Measurements from ENCODE around the gene RAB10.
"Not testable (repeated sequence)": the region's sequence is repeated elsewhere in the genome, so short reads cannot be mapped to it uniquely, and the experiment has no call there.

The RAB10 gene

DNA sequence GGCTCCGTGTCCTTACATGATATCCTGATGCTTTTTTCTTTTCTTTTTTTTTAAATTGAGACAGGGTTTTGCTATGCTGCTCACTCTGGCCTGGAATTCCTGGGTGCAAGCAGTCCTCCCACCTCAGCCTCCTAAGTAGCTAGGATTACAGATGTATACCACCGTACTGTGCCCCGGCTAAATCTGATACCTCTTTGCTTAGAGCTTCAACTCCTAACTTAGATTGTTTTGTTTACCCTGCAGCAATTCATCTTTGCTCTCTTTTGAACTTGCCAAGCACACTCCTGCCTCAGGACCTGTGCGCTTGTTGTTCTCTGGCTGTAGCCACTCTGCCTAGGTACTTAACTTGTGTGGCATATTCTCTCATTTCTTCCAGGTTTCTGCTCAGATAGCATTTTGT is 24.5 kb downstream of the RAB10 start:
- no peak for DNase-seq (ENCODE audit: low spot score)

DNA sequence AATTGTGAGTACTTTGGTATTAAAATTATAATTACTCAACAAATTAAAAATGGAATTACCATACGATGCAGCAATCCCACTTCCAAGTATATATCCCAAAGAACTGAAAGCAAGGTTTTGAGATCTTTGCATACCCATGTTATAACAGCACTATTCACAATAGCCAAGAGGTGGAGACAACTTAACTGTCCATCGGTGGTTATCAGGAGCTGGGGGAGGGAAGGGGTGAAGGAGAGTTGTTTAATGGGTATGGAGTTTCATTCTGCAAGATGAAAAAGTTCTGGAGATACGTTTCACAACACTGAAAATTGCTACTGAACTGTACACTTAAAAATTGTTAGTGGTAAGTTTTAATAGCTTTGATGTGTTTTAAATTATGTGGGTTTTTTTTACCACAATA is 25.7 kb downstream of the RAB10 start:
- no peak for DNase-seq (ENCODE audit: low spot score)

DNA sequence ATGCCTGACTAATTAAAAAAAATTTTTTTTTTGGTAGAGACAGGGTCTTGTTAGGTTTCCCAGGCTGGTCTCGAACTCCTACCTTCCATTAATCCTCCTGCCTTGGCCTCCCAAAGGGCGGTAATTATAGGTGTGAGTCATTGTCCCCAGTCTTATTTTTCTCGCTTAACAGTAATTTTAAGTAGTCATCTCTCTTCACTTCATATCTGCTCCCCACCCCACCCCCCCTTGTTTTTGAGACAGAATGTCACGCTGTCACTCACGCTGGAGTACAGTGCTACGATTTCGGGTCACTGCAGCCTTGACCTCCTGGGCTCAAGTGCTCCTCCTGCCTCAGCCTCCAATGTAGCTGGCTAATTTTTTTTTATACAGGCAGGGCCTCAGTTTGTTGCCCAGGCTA is 27.7 kb downstream of the RAB10 start:
- no peak for DNase-seq (ENCODE audit: low spot score)

DNA sequence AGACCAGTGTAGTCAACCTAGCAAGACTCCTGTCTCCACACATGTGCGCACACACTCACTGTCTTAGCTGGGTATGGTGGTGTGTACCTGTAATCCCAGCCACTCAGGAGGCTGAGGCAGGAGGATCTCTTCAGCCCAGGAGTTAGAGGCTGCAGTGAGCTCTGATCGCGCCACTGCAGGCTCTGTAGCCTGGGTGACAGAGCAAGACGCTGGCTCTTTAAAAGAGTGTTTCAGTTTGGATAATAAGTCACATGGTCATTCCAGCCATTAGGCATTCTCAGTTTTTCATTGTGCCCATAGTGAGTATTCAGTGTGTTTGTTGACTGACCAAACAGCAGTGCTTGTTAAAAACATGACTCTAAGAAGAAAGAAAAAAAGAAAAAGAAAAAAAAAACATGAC is 31.0 kb downstream of the RAB10 start:
- no peak for DNase-seq (ENCODE audit: low spot score)

DNA sequence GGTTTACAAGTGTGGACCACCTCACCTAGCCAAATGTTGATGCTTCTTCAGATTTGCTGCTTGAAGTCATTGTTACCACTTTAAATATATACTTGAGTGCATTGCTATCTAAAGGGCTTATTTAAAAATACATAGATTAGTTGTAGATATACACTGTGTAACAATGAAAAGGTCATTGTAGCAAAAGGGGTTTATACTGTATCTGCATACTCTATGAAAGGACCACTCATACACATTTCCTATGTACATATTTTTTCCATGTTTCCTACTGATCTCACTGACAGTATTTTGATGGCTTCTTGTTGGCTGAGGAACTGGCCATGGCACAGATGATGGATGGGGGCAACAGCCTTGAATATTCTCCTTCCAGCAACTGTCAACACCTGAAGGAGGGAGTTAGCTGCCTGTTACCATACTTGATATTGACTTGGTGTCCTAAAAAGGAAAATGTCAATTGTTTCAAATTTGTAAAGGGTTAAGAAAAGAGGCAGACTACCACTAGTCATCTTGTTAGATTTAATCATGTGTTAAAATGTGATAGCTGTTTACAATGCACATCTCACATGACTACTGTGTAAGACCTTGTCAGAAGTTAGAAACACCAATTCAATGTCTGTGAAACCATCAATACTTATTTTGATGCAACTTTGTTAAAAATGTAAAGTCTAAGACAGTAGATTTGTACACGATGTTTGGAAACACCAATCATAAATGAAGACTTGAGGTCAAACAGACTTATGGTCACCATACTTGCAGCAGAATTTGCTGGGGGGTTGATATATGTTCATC is 33.5 kb downstream of the RAB10 start:
- no peak for DNase-seq (ENCODE audit: low spot score)

DNA sequence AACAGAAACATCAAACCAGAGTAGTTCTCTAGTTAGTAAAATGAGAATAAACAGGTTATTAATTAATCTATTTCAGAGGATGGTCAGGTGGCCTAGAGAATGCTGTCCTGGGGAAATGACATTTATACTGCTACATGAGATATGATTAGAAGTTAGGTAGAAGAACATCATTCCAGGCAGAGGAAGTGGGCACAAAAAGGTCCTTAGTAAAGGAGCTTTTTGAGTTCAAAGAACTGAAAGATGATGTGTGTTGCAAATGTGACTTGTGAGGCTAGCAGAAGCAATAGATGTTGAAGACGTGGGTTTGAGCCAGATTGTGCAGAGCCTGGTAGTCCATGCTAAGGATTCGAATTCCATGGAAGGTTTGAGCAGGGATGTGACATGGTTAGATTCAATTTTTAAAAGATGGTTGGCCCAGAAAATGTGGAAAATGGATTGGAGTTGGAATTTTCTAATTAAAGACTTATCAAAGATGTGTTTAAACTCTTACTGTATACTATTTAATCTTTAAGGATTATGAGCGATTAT is 34.2 kb downstream of the RAB10 start:
- DNase-seq (ENCODE audit: low spot score), result no peak

DNA sequence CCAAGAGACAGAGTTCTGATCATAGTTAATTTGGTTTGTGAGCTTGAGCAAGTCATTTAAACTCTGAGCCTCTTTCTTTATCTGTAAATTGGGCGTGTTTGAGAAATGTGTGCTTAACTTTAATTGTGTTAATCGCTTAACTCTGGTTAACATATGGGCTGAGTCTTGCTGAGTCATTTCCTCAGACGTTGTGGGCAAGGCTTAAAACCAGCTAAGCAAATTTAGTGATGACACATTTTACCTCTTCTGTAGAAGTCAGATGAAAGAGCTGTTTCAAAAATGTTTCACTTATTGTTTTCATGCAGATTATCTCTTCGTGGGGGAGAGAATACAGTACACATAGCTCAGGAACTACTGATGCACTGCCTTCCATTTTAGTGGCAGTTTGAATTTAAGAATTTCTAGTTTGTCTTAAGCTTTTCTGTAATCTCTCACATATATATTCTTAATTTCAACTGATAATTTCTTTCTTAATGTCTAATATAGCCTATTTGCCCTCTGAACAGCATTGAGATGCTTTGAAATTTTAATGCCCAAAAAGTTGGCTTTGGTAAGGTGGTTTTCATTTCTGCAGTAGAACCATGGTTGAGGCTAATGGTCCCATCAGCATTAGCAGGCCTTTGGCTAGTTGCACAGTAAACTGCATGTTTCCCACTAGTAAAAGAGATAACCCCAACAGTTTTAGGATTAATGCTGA is 34.9 kb downstream of the RAB10 start:
- DNase-seq (ENCODE audit: low spot score), result peak; percentile 68

DNA sequence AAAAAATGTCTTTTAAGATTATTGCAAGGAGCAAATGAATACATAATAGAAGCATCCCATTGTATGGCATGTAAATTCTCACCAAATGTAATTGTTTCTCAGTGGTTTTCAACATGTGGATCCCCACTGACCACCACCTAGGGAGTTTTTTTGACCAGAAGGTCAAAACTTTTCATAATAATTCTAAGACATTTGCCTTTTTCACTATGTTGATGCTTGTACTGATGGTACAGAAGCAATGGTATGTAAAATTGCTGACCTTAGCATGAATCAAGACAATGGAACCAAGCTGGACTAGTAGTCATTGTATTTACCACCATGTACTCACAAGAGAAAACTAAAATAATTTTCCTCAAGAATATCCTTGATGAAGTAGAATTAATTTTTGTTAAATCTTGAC is 36.8 kb downstream of the RAB10 start:
- no peak for DNase-seq (ENCODE audit: low spot score)

DNA sequence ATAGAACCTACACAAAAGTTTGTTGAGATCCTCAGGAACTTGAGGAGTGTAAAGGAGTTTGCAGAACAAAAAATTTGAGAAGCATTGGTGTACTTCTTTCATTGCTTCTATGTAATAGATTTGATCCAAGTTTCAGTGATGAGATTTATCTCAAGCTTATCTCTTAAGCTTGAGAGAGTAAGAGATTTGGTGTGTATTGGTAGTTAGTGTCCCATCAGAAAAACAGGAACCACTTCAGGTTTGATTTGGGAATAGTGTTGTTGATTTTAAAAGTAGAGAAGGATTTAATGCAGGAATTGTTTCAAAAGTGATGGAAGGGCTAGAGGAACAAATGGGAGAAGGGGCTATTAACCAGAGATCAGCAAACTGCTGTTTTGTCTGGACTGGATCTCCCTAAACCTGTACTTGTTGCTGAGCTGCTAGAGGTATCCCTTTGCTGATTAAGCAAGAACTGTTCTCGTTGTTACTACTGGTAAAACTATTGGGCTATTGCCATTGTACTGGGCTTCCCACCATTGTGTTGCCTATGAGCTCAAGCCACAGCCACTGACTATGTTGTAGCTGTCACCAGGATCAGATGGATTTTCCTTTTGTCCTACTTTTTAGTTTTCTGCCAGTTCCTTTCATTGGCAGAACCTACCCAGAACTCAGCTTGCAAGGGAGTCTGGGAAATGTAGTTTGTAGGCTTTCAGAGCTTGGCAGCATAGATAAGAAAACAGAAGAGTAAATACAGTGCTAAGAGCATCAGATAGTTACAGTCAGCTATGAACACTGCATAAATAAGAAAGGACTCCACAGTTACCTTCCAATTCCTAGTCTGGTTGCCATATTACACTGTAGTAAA is 39.3 kb downstream of the RAB10 start:
- DNase-seq (ENCODE audit: low spot score), result no peak

DNA sequence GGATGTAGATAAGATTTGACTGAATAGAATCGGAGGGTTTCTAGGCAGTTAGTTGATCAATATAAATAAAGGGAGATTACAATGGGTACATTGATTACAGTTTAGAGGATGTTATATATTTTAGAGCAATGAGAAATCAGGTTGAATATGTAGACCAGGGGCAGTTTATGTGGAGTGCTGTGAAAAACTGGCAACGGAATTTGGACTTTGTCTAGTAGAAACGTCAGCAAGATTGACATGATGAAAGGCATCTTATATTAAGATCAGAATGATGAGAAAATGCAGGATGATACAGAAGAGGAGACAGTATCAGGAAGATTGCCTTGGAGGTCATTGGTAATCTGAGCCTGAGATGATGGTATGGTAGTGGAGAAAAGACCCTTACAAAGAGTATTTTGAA is 39.9 kb downstream of the RAB10 start:
- no peak for DNase-seq (ENCODE audit: low spot score)

DNA sequence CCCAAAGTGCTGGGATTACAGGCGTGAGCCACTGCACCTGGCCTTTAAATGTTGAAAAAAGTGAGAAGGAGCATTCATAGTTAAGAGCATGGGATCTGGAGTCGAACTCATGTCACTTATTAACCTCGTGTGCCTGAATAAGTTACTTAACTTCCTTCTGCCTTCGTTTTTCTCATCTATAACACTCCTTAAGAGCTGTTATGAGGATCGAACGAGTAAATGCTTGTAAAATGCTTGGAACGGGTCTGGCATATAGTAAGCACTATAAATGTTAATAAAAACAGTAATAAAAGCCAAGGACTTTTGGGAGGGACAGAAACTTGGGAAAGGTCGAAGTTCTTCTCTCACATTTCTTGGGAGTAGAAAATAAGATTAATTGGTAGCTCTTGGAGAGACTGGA is 40.8 kb downstream of the RAB10 start:
- DNase-seq (ENCODE audit: low spot score), result peak; percentile 24

DNA sequence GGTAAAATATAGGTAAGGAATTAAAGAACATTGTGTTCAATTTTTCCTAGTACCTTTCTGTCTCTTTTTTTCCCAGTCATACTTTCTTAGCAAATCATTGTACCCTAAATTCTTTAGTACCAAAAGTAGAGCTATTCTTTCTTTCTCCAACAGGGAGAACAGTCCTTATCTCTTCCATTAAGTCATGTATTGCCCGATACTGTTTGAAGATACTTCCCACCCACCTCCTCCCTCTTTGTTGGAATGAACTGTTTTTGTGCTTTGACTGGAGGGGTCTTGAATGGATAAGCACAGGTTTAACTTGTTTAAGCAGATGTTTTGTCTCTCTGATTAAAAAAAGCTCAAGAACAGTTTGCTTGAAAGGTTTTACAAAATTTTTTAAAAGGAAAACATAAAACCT is 41.3 kb downstream of the RAB10 start:
- DNase-seq (ENCODE audit: low spot score), result no peak

DNA sequence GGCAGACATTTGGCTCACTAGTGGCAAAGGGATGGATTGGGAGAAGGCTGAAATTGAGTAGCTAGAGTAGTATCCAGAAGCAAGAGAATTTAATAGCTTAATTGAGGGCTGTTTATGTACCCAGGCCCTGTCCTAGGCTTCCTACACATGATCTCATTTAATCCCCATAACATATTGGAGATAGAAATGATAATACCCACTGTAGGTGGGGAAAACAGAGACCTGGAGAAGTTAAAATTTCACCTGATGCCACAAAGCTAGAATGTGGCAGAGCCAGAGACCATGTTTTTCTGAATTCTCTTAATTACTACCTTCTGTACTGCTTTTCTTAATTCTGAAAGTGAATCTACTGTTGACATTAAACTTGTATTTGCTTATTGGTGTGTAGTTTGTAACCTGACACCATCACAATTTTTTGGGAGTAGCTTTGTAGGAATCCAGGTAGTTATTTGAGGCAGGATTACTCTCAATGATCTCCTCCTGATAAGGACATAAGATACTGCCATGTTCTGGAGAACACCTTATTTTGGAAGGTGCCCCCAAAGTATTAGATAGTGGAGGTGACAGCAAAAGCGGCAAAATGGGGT is 42.2 kb downstream of the RAB10 start:
- DNase-seq (ENCODE audit: low spot score), result no peak

DNA sequence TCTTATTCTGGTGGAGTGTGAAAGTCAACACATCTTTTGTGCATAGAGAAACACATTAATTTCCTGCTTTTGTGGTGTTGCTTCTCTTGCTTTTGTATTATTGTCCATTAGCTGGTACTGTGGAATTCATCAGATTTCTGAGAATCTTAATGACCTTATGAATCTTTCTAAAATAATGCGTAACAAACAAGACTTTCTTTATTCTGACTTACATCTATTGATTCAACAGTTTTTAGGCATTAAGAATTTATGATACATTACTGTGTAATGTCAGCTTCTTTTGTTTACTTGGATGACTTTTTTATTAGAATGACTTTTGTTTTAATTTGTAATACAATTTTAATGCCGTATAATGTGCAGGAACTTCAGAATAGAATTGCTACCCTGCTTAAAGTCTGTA is 43.4 kb downstream of the RAB10 start:
- DNase-seq (ENCODE audit: low spot score), result no peak

DNA sequence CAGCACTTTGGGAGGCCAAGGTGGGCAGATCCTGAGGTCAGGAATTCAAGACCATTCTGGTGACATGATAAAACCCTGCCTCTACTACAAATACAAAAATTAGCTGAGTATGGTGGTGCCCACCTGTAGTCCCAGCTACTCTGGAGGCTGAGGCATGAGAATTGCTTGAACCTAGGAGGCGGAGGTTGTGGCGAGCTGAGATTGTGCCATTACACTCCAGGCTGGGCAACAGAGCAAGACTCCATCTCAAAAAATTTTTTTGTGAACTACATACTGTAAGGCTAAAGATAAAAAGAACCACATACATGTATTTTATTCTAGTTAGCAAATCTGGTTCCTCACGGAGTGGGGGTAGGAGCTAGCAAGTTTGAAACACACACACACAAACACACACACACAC is 45.1 kb downstream of the RAB10 start:
- DNase-seq (ENCODE audit: low spot score), result no peak

DNA sequence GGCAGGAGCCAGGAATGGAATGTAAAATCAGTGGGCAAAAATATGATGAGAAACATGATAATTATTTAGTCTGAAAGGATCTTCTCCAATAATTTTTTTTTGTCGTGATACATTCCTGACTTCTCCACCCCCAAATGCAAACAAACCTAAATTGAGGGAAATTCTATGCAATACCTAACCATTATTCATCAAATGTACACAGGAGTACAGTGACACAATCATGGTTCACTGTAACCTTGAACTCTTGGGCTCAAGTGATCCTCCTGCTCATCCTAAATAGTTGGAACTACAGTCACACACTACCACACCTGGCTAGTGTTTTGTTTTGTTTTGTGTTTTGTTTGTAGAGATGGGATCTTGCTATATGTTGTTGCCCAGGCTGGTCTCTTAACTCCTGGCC is 46.5 kb downstream of the RAB10 start:
- no peak for DNase-seq (ENCODE audit: low spot score)

DNA sequence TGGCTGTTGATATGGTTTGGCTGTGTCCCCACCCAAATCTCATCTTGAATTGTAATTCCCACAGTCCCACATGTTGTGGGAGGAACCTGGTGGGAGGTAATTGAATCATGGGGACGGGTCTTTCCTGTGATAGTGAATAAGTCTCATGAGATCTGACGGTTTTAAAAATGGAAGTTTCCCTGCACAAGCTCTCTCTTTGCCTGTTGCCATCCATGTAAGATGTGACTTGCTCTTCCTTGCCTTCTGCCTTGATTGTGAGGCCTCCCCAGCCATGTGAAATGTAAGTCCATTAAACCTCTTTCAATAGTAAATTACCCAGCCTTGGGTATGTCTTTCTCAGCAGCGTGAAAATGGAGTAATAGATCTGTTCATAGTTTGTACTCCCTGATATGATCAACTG is 47.0 kb downstream of the RAB10 start:
- not testable (repeated sequence) for DNase-seq (ENCODE audit: low spot score)

DNA sequence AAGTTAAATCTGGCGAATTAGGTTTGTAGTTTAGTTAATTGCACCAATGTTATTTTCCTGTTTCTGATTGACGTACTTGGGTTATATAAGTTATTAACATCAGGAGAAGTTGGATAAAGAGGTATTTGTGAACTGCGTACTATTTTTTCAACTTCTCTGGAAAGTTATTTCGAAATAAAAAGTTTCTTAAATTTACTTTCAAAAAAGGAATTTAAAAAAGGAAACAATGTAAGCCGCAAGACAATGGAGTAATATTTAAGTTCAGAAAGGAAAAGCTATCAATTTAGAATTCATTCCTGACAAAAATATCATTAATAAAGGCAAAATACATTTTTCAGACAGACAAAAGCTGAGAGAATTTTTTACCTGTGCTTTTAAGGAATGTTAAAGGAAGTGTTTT is 47.7 kb downstream of the RAB10 start:
- no peak for DNase-seq (ENCODE audit: low spot score)

DNA sequence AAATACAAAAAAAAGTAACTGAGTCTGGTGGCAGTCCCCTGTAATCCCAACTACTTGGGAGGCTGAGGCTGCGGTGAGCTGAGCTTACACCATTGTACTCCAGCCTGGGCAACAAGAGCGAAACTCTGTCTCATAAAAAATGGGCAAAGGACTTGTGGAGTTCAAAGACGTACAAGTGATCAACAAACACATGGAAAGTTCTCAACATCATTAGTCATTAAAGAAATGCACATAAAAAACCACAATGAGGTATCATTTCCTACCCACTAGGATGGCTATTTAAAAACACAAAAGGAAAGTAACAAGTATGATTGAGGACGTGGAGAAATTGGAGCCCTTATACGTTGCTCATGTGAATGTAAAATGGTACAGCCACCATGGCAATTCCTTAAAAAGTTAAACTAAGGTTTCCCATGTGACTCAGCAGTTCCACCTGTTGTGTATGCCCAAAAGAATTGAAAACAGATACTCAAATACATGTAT is 52.3 kb downstream of the RAB10 start:
- DNase-seq (ENCODE audit: low spot score), result no peak

DNA sequence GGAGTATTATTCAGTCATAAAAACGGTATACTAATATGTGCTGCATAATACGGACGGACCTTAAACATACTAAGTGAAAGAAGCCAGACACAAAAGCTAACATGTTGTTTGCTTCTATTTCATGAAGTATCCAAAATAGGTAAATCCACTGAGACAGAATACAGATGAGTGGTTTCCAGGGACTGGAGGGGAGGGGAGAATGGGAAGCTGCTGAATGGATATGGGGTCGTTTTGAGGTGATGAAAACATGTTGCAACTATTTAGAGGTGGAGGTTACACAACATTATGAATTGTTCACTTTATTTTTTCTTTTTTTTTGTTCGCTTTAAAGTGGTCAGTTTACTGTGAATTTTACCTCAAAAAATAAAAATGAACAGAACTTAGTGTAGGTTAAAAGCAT is 52.9 kb downstream of the RAB10 start:
- no peak for DNase-seq (ENCODE audit: low spot score)

DNA sequence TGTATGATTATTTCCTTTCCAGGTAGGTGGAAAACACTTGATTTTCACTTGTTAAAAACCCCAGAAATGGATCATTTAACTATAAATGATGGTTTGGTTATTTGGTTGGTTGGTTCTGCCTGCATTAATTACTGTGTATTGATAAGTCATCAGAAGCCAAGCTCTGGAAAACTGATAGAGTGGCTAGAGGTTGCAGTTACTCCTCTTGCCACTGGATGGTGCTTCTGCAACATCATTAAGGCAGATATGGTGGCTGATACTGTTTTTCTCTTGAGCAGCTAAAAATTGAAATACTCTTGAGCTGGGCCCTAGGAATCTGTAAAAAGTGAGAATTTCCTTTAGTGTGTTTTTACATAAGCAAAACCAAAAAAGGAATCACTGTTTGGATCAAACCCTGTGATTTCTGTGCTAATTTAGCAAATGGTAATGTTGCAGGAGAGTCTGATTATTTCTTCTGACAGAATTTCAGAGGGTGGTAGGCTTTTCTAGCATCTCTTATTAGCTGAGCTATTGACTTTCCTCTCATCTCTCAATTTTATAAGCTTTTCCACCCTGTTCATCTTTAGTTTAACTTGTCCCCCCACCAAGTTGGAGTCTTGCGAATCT is 54.3 kb downstream of the RAB10 start:
- DNase-seq (ENCODE audit: low spot score), result no peak

DNA sequence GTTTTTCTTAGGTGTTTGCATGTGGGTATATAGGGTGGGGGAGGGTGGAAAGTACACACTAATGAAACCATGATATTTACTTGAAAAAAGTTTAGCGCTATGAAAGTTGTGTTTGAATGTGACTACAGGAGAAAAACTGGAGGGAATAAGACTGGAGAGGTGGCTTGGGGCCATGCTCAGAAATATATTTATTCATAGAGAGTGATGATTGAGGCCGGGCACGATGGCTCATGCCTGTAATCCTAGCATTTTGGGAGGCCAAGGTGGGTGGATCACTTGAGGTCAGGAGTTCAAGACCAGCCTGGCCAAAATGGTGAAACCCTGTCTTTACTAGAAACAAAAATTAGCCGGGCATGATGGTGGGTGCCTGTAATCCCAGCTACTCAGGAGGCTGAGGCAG is 55.0 kb downstream of the RAB10 start:
- DNase-seq (ENCODE audit: low spot score), result not testable (repeated sequence)
